A673 (cell line): ENCODE measurements around the gene HMCN2.

ENCODE experiments used
- EZH2 ChIP-seq: fragments of 200-600 bp; sonication (generic); IDR thresholded peaks from 2 replicates; pipeline ENCODE4 v1.6.1; 2017; ENCODE audit warnings: borderline replicate concordance, low read depth, mild to moderate bottlenecking, mixed read lengths, antibody characterized with exemption, low read length; ENCODE audit not compliant: poor library complexity, severe bottlenecking
- TF ChIP-seq, protein P1 (sequence below): fragments of 300-800, 200-600 bp; sonication (generic); conservative IDR thresholded peaks from 2 replicates; pipeline ENCODE4 v1.5.1; 2017; ENCODE audit warnings: low read depth, mild to moderate bottlenecking, antibody characterized with exemption, low read length, moderate library complexity, mixed read lengths

DNA sequence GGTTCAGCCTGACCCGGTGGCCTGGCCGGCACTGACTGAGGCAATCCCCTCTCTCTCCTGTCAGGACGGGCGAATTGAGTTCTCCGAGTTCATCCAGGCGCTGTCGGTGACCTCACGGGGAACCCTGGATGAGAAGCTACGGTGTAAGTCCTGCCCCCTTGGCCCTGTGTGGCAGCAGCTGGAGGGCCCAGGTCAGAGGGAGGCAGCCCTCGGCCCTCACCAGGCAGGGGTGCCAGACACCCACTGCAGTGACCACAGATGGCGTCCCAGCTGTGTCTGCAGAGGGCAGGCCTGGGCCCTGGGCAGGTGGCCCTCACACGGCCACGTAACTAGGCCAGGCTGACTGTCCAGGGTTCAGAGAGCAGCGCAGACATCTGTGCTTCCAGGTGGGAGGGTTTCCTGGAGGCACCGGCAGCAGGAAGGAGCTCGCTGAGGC lies 45.9 kb upstream of the HMCN2 start:
- TF ChIP-seq, protein P1, sequence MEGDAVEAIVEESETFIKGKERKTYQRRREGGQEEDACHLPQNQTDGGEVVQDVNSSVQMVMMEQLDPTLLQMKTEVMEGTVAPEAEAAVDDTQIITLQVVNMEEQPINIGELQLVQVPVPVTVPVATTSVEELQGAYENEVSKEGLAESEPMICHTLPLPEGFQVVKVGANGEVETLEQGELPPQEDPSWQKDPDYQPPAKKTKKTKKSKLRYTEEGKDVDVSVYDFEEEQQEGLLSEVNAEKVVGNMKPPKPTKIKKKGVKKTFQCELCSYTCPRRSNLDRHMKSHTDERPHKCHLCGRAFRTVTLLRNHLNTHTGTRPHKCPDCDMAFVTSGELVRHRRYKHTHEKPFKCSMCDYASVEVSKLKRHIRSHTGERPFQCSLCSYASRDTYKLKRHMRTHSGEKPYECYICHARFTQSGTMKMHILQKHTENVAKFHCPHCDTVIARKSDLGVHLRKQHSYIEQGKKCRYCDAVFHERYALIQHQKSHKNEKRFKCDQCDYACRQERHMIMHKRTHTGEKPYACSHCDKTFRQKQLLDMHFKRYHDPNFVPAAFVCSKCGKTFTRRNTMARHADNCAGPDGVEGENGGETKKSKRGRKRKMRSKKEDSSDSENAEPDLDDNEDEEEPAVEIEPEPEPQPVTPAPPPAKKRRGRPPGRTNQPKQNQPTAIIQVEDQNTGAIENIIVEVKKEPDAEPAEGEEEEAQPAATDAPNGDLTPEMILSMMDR: no peak
- no peak for TF ChIP-seq EZH2
